ENCODE data around the gene PNPLA5.
"Not testable (repeated sequence)": the region's sequence is repeated elsewhere in the genome, so short reads cannot be mapped to it uniquely, and the experiment has no call there.

PNPLA5 gene

DNA sequence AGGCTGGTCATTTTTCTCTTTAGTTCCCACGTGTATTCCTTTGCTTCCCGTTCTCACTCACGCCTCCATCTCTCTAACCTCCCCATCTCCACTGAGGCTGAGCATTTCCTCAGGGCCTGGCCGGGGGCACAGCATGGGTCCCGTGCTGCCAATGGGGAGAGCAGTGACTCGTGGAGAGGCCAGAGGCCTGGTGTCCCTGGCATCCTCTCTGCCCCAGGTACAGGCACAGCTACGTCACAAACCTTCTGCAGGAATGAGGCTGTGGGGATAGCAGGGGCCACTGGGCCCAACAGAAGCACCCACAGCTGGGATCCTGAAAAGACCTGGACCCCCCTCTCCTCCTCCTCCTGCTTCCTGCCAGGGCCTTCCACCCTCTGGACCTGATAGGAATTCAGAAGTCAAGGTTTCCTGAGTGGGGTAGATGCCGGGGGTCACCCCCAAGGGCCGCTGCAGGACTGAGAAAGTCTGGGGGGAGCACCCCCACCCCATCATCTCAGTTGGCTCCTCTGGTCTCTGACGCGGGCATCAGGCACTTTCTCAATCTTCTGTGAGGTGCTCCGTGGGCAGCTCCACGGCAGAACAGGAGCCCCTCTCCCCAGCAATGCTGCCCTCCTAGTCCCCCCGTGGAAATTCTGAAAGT, 11.8 kb downstream of the PNPLA5 start:
- Mint-ChIP-seq H3K9me3 (no peaks in the 10 kb centered on the region), H3K27me3 (peaks cover 19% of the 10 kb centered on the region), H3K4me1 (ENCODE audit: low read depth) (no peaks in the 10 kb centered on the region), H3K27ac (no peak overlapping the region), H3K36me3 (ENCODE audit: low read depth) (no peaks in the 10 kb centered on the region), H3K4me3 (no peak overlapping the region)

DNA sequence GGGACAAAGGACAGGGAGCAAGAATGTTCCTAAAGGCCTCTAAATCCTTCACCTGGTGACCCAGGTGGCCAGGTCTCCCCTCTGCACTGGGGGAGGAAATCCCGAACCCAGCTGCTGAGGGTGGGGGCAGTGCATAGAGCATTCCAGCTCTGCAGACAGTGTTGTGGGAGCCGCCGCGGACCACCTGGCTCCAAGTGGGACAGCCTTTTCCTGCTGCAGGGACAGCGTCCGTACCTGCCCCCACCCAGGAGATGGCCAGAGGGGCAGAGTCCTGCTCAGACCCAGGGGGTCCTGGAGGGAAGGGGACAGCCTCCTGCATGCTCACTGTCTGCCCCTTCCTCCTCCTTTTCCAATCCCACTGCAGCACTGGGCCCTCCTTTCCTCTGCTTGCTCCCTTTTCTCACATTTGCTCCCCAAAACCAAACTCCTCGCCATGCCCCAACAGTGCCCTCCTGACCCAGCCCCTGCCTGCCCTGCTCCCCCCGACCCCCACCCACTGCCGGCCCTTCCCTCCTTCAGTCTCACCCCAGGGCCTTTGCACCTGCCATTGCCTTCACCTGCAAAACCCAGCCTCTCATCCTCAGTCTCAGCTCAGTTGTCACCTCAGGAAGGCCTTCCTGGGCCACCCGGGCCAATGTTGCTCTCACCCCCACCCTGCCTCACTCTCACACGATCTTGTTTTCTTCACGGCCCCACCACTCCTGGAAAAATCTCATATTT, 12.8 kb downstream of the PNPLA5 start:
- H3K27ac Mint-ChIP-seq, result no peak overlapping the region
- H3K36me3 Mint-ChIP-seq (ENCODE audit: low read depth), result no peaks in the 10 kb centered on the region
- H3K27me3 Mint-ChIP-seq, result peaks cover 19% of the 10 kb centered on the region
- H3K9me3 Mint-ChIP-seq, result no peaks in the 10 kb centered on the region
- H3K4me1 Mint-ChIP-seq (ENCODE audit: low read depth), result no peaks in the 10 kb centered on the region
- H3K4me3 Mint-ChIP-seq, result no peak overlapping the region

DNA sequence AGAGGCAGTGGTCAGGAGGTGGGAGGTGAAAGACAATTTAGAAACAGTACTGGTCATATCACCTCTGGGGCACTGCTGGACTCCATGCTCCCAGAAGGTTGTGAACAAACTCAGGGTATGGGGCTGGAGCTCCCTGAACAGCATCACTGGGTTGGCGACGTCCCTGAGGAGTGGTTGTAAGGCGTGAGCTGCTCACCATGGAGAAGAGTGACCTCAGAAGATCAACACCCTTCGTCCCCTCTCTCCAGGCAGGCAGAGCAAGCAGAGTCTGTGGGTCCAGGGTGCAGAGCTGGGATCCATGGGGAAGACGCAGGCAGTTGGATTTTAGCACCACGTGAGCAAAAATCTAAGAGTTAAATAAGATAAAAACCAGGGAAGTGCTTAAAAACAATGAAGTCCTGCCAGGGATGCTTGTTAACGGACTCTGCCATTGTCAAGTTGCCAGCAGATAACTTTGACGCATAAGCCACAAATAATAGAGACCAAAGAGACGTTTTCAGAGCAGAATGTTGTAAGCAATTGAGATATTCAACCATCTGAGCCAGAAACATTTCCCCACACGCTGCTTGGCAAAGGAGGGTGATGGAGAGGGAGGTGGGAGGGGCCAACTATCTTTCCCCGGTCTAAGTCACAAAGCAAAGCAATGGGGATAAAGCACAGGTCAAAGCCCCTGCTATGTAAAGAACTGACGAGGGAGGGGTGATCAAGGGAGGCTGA, 13.6 kb downstream of the PNPLA5 start:
- H3K27me3 Mint-ChIP-seq, result peaks cover 25% of the 10 kb centered on the region
- H3K27ac Mint-ChIP-seq, result no peak overlapping the region

DNA sequence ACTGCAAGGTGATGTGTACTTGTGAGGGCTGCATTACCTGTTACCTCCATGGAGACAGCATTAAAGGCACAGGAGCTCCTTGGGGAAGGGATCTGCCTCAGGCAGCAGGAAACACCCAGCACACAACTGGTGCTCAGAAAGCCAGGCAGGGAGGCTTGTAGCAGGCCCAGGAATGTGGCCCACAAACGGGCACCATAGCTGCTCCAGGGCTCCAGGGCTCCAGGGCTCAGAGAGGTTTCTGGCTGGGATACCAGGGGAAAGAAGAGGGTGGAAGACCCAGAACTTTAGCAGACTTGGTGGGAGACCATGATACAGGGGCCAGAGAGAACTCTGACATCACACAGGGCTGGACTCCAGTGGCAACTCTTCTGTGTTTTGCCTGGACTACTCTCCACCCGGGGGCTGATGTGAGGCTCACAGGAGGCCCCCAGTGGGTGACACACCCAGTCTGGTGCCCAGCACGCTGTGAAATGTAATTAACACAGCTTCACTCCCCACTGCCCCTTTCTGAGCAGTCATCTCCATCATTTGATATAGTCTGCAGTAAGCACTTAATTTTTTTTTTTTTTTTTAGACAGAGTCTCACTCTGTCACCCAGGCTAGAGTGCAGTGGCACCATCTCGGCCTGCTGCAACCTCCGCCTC, 14.8 kb downstream of the PNPLA5 start:
- Mint-ChIP-seq H3K27me3 (peaks cover 25% of the 10 kb centered on the region), H3K4me1 (ENCODE audit: low read depth) (no peaks in the 10 kb centered on the region), H3K27ac (no peak overlapping the region), H3K9me3 (no peaks in the 10 kb centered on the region), H3K4me3 (no peak overlapping the region), H3K36me3 (ENCODE audit: low read depth) (no peaks in the 10 kb centered on the region)

More for the DNA sequence above, 13.6 kb downstream of the PNPLA5 start:
- H3K4me1 Mint-ChIP-seq (ENCODE audit: low read depth), result no peaks in the 10 kb centered on the region
- H3K36me3 Mint-ChIP-seq (ENCODE audit: low read depth), result no peaks in the 10 kb centered on the region
- H3K9me3 Mint-ChIP-seq, result no peaks in the 10 kb centered on the region
- H3K4me3 Mint-ChIP-seq, result no peak overlapping the region

DNA sequence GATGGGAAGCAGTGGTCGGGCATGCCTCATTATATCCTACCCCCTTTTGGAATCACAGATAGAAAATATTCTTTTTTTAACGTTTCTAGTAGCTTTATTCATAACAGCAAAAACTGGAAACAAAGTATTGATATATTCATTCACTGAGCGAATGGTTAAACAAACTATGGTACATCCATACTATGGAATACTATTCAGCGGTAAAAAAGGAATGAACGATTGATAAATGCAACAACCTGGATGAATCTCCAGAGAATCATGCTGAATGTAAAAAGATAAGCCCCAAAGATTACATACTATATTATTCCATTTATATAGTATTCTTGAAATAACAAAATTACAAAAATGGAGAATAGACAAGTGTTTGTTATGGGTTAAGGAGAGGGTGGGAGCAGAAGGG, 22.0 kb downstream of the PNPLA5 start:
- H3K27ac Mint-ChIP-seq, result no peak overlapping the region
- peaks cover 11% of the 10 kb centered on the region for H3K9me3 Mint-ChIP-seq
- no peaks in the 10 kb centered on the region for H3K4me1 Mint-ChIP-seq (ENCODE audit: low read depth)
- H3K4me3 Mint-ChIP-seq, result no peak overlapping the region
- H3K27me3 Mint-ChIP-seq, result peaks cover 35% of the 10 kb centered on the region
- H3K36me3 Mint-ChIP-seq (ENCODE audit: low read depth), result no peaks in the 10 kb centered on the region

DNA sequence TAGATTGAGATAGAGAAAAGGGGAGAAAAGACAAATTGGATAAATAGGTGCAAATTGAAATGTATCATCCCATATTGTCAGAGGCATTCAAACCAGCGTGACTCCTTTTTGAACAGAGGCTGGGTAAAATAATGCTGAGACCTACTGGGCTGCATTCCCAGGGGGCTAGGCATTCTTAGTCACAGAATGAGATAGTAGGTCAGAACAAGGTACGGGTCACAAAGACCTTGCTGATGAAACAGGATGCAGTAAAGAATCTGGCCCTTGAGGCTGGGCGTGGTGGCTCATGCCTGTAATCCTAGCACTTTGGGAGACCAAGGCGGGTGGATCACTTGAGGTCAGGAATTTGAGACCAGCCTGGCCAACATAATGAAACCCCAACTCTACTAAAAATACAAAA, 22.8 kb downstream of the PNPLA5 start:
- not testable (repeated sequence) for H3K4me3 Mint-ChIP-seq; H3K36me3 Mint-ChIP-seq (ENCODE audit: low read depth); H3K4me1 Mint-ChIP-seq (ENCODE audit: low read depth); H3K27ac Mint-ChIP-seq
- peaks cover 11% of the 10 kb centered on the region for H3K9me3 Mint-ChIP-seq
- peaks cover 41% of the 10 kb centered on the region for H3K27me3 Mint-ChIP-seq

DNA sequence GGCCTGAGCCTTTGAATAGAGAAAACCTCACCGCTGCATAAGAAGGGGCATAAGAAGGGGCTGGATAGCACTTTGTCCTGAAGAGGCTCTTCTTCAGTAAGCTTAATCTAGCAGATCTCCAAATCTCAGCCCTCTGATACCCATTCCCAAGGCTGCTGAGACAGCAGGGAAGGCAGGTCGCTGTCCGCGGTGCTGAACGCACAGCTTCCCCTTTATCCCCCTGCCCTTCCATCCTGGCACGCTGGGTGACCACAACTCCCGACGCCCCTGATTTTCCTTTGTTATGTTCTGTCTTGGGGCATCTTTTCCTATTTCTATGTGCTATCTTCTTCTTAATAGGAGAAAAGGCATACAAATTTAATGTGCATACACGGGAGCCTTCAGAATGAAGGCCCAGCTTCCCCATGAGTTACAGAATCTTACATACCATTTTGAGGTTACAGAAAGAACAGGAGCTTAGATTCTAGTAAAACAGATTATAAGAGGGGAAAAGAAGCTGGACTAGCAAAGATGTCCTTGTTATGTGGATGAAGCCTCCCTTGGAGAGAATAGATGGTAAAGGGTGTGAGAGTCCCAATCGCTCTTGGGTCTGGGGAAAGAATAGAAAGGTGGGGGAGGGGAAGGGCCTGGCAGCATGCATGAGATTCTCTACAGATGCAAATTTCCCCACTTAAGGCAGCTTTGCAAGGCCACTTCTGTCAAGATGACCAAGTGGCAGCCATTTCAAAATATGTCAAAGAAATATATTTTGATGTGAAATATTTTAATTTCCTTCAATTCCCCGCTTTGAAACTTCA, 23.8 kb downstream of the PNPLA5 start:
- H3K27me3 Mint-ChIP-seq, result peaks cover 42% of the 10 kb centered on the region
- no peak overlapping the region for H3K4me3 Mint-ChIP-seq
- H3K27ac Mint-ChIP-seq, result no peak overlapping the region
- H3K36me3 Mint-ChIP-seq (ENCODE audit: low read depth), result no peaks in the 10 kb centered on the region
- no peaks in the 10 kb centered on the region for H3K4me1 Mint-ChIP-seq (ENCODE audit: low read depth)
- H3K9me3 Mint-ChIP-seq, result peaks cover 11% of the 10 kb centered on the region

DNA sequence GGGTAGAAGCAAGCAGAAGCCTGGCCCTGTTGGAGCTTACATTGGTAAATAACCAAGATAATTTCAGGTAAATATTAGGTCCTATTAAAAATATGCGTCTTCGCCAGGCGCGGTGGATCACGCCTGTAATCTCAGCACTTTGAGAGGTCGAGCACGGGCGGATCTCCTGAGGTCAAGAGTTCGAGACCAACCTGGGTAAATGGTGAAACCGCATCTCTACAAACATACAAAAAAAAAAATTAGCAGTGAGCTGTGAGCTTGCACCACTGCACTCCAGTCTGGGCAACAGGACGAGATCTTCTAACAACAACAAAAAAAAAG, 29.0 kb downstream of the PNPLA5 start:
- H3K9me3 Mint-ChIP-seq, result no peaks in the 10 kb centered on the region
- no peaks in the 10 kb centered on the region for H3K36me3 Mint-ChIP-seq (ENCODE audit: low read depth)
- H3K4me1 Mint-ChIP-seq (ENCODE audit: low read depth), result peaks cover 5% of the 10 kb centered on the region
- no peak overlapping the region for H3K27ac Mint-ChIP-seq
- H3K27me3 Mint-ChIP-seq, result peaks cover 56% of the 10 kb centered on the region
- peak overlapping the region; percentile 41 for H3K4me3 Mint-ChIP-seq

DNA sequence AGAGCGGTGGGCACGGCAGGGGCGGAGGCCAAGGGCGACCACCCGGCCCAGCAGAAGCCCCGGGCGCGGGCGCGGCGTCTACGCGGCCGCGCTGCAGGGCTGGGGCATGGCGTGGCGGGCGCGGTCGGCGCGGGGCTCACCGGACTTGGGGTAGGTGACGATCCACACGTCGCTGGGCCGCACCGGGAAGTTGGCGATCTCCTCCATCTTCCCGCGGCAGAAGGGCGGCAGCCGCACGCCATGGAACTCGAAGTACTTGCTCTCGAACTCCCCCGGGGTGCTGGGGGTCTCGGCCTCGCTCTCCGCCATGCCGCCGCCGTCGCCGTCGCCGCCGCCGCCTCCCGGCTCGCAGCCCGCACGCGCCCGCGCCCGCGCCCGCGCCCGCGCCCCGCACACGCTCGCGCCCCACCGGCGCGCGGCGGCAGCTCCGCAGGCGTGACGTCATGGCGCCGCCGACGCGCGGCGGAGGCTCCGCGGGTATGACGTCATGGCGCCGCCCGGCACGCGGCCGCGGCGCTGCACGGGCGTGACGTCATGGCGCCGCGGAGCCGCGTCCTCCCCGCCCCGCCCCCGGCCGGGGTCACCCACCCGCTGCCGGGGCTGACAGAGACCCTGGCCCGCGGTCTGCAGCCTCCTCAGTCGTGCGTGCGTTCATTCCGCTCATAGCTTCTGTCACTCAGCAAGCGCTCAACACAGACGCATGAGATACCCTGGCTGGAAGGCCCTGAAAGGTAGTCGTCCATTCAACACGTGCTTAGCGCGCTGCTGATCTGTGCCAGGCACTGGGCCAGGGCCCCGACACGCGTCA, 29.5 kb downstream of the PNPLA5 start, which contains the start of gene SULT4A1:
Gene SULT4A1 (minus strand): TSS at position 440 of the 808 bp plus-strand sequence. CDS start 131 bp downstream, at position 309.
- Mint-ChIP-seq H3K4me1 (ENCODE audit: low read depth) (peaks cover 5% of the 10 kb centered on the region), H3K4me3 (peak within 1 kb of the TSS; percentile 41), H3K27ac (no peak within 1 kb of the TSS), H3K36me3 (ENCODE audit: low read depth) (no peaks in the 10 kb centered on the region), H3K9me3 (peaks cover 2% of the 10 kb centered on the region), H3K27me3 (peaks cover 60% of the 10 kb centered on the region)

DNA sequence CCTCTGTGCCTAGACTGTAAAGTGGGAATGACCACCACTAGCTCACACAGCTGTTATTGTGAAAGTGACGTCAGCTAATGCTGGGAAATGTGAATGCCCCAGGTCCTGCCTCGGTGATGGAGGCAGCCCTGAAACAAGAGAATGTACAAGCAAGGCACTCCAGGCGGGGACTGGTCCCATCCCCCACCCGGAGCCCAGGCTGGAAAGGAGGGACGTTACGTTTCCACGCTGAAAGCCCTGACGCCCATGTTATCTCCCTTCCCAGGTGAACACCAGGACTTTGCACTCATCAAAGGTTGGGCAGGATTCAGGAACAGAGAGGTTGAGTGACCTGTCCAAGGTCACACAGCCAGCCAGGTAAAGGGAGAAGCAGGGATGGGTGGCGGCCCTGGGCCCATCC, 30.3 kb downstream of the PNPLA5 start:
- peaks cover 10% of the 10 kb centered on the region for H3K9me3 Mint-ChIP-seq
- H3K36me3 Mint-ChIP-seq (ENCODE audit: low read depth), result no peaks in the 10 kb centered on the region
- H3K27ac Mint-ChIP-seq, result no peak overlapping the region
- peaks cover 66% of the 10 kb centered on the region for H3K27me3 Mint-ChIP-seq
- H3K4me1 Mint-ChIP-seq (ENCODE audit: low read depth), result peaks cover 5% of the 10 kb centered on the region
- peak overlapping the region; percentile 37 for H3K4me3 Mint-ChIP-seq

DNA sequence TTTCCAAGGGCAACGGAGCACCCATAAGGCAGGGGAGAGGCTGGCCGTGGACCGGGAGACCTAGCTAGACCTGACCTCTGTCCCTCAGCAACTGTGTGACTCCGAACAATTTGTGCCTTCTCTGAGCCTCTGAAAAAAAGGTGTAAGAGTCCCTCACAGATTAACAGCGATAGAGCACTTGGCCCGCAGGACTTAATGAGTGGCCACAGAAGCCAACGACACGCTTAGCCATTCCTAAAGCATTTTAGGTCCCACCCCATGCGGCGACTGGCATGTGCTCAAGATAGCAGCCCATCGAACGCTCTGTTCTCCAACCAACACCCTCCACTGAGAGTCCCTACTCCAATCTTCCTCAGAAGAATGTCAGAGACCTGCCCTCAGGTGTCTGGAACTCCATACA, 31.0 kb downstream of the PNPLA5 start:
- Mint-ChIP-seq H3K4me3 (no peak overlapping the region), H3K4me1 (ENCODE audit: low read depth) (peaks cover 5% of the 10 kb centered on the region), H3K27ac (no peak overlapping the region), H3K9me3 (peaks cover 10% of the 10 kb centered on the region), H3K36me3 (ENCODE audit: low read depth) (no peaks in the 10 kb centered on the region), H3K27me3 (peaks cover 62% of the 10 kb centered on the region)

DNA sequence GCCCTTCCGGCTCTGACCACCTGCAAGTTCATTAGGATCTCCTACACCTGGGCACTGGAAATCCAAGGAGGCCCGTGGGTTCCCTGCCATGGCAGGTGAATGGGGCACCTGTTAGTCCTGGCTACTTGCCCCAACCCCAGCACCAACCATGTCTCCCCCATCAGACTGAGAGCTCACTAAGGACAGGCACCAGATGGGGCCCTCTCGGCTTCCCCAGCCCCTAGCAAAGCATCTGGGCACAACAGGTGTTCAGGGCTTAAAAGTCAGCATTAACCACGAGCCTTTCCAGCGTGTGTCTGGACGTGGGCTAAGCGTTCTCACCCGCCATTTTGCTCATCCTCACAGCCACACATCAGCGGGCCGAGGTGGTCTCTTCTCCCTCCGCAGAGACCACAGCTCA, 31.7 kb downstream of the PNPLA5 start:
- Mint-ChIP-seq H3K4me3 (no peak overlapping the region), H3K36me3 (ENCODE audit: low read depth) (no peaks in the 10 kb centered on the region), H3K9me3 (peaks cover 10% of the 10 kb centered on the region), H3K4me1 (ENCODE audit: low read depth) (peaks cover 5% of the 10 kb centered on the region), H3K27me3 (peaks cover 58% of the 10 kb centered on the region), H3K27ac (no peak overlapping the region)

DNA sequence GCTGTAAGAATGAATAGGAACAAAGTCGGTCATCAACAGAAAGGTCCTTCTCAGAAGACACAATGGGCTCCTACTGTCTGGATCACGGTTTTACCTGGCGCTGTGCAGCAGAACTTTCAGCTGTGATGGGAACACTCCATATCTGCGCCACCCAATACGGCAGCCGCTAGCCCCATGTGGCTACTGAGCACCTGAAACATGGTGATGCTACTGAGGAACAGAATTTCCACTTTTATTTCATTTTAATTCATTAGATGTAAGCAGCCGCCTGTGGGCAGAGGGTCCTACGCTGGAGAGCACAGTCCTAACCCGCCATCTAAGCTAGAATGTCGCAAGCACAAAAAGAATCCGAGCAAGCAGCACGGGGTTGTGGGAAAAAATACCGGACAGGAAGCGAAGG, 32.2 kb downstream of the PNPLA5 start:
- Mint-ChIP-seq H3K9me3 (peaks cover 10% of the 10 kb centered on the region), H3K4me1 (ENCODE audit: low read depth) (peaks cover 5% of the 10 kb centered on the region), H3K36me3 (ENCODE audit: low read depth) (no peaks in the 10 kb centered on the region), H3K27me3 (peaks cover 53% of the 10 kb centered on the region), H3K4me3 (no peak overlapping the region), H3K27ac (no peak overlapping the region)

DNA sequence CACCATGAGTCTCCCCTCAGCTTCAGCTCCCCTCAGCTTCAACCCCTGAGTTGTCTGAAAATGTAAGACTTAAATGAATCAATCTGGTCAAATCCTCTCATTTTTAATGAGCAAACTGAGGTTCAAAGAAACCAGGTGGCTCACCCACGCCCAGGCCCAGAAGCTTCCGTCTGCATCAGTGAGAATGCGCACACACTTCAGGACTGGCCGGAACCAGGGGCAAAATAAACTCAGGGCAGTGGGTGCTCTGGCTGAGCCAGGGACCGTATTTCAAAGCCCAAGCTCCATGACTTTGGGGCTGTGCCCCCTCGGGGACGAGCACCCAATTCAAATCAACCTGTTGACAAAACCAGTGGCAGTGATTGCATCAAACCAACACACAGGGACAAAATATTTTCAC, 32.6 kb downstream of the PNPLA5 start:
- peaks cover 5% of the 10 kb centered on the region for H3K4me1 Mint-ChIP-seq (ENCODE audit: low read depth)
- H3K9me3 Mint-ChIP-seq, result peaks cover 10% of the 10 kb centered on the region
- no peak overlapping the region for H3K27ac Mint-ChIP-seq
- H3K27me3 Mint-ChIP-seq, result peaks cover 51% of the 10 kb centered on the region
- no peak overlapping the region for H3K4me3 Mint-ChIP-seq
- no peaks in the 10 kb centered on the region for H3K36me3 Mint-ChIP-seq (ENCODE audit: low read depth)
